Measurements from ENCODE around the gene PPP6R1. TPM values are rescaled to one million over a fixed set of nuclear protein-coding genes. Genes with fewer than 3 reads are reported as not detected.

Gene PPP6R1
- total RNA-seq (36.0 TPM), polyA plus RNA-seq (48.5 TPM)
- long read RNA-seq, donor 1, partial matches to known transcripts: 0 of 1 reads
- long read RNA-seq, donor 1, other reads (novel, unspliced or antisense): 0 of 1 reads
- long read RNA-seq, donor 2, transcript PPP6R1-201 (24 exons, 3,961 nt): major isoform, 16 of 48 reads
- long read RNA-seq, donor 2, partial matches to known transcripts: 26 of 48 reads
- long read RNA-seq, donor 2, other reads (novel, unspliced or antisense): 0 of 48 reads
- long read RNA-seq, donor 3, transcript PPP6R1-204 (7 exons, 2,389 nt): minor isoform, 6 of 19 reads
- long read RNA-seq, donor 3, transcript PPP6R1-201 (24 exons, 3,961 nt): major isoform, 12 of 19 reads
- long read RNA-seq, donor 3, partial matches to known transcripts: 0 of 19 reads
- long read RNA-seq, donor 3, other reads (novel, unspliced or antisense): 0 of 19 reads
- long read RNA-seq, donor 4, transcript PPP6R1-204 (7 exons, 2,389 nt): major isoform, 7 of 9 reads
- long read RNA-seq, donor 4, partial matches to known transcripts: 0 of 9 reads
- long read RNA-seq, donor 4, other reads (novel, unspliced or antisense): 0 of 9 reads
- long read RNA-seq, donor 5, transcript PPP6R1-204 (7 exons, 2,389 nt): major isoform, 8 of 31 reads
- long read RNA-seq, donor 5, transcript PPP6R1-201 (24 exons, 3,961 nt): minor isoform, 6 of 31 reads
- long read RNA-seq, donor 5, partial matches to known transcripts: 16 of 31 reads
- long read RNA-seq, donor 5, other reads (novel, unspliced or antisense): 0 of 31 reads
- long read RNA-seq, donor 6, partial matches to known transcripts: 0 of 7 reads
- long read RNA-seq, donor 6, other reads (novel, unspliced or antisense): 0 of 7 reads
- long read RNA-seq, donor 7, transcript PPP6R1-204 (7 exons, 2,389 nt): major isoform, 5 of 10 reads
- long read RNA-seq, donor 7, partial matches to known transcripts: 5 of 10 reads
- long read RNA-seq, donor 7, other reads (novel, unspliced or antisense): 0 of 10 reads
- long read RNA-seq, donor 8, partial matches to known transcripts: 6 of 10 reads
- long read RNA-seq, donor 8, other reads (novel, unspliced or antisense): 0 of 10 reads
- long read RNA-seq, donor 9, transcript PPP6R1-204 (7 exons, 2,389 nt): major isoform, 8 of 20 reads
- long read RNA-seq, donor 9, partial matches to known transcripts: 8 of 20 reads
- long read RNA-seq, donor 9, other reads (novel, unspliced or antisense): 0 of 20 reads
- long read RNA-seq, donor 10, transcript PPP6R1-204 (7 exons, 2,389 nt): major isoform, 7 of 23 reads
- long read RNA-seq, donor 10, partial matches to known transcripts: 12 of 23 reads
- long read RNA-seq, donor 10, other reads (novel, unspliced or antisense): 0 of 23 reads

- no peaks in the 10 kb centered on the region for H3K27me3 ChIP-seq (ENCODE audit: control insufficient read depth in 2 of 2, insufficient read depth in 1 of 2, low read length in 1 of 2)
- peak; percentile 96 to 99 (median 98) for DNase-seq (ENCODE audit: low read depth in 6 of 9, low spot score in 9 of 9)
- peak within 1 kb of the TSS; percentile 95 to 99 for H3K27ac ChIP-seq (ENCODE audit: low read depth in 1 of 2, low read length in 1 of 2)
- WGBS: under 1% methylated on average over 76 of the region's 76 CpGs
- no peaks in the 10 kb centered on the region for H3K9me3 ChIP-seq (ENCODE audit: control insufficient read depth in 2 of 2, insufficient read depth in 1 of 2, low read length in 1 of 2)
- H3K4me3 ChIP-seq (ENCODE audit: low read length in 2 of 2): peak within 1 kb of the TSS; percentile 88 to 92
- peaks cover 32 to 50% of the 10 kb centered on the region in 2 donors for H3K4me1 ChIP-seq (ENCODE audit: control insufficient read depth in 2 of 2, insufficient read depth in 2 of 2, low read length in 2 of 2)
- peaks cover 3 to 9% of the 10 kb centered on the region in 2 donors for H3K36me3 ChIP-seq (ENCODE audit: control insufficient read depth in 2 of 2, insufficient read depth in 2 of 2, low read length in 1 of 2)
These were observed at the start of gene PPP6R1 for GRCh38 chr19:55258828-55259539. PPP6R1 (minus strand) TSS chr19:55259017; CDS start chr19:55247103, 11,914 bp downstream.

- H3K27ac ChIP-seq (ENCODE audit: low read depth in 1 of 2, low read length in 1 of 2): no peak overlapping the region
- peaks cover 0 to 10% of the 10 kb centered on the region in 2 donors for H3K4me1 ChIP-seq (ENCODE audit: control insufficient read depth in 2 of 2, insufficient read depth in 2 of 2, low read length in 2 of 2)
- H3K9me3 ChIP-seq (ENCODE audit: control insufficient read depth in 2 of 2, insufficient read depth in 1 of 2, low read length in 1 of 2): peaks cover 0 to 2% of the 10 kb centered on the region in 2 donors
- no peak overlapping the region for H3K4me3 ChIP-seq (ENCODE audit: low read length in 2 of 2)
- peaks cover 7 to 10% of the 10 kb centered on the region in 2 donors for H3K36me3 ChIP-seq (ENCODE audit: control insufficient read depth in 2 of 2, insufficient read depth in 2 of 2, low read length in 1 of 2)
- 97% methylated on average over 11 of the region's 11 CpGs for WGBS
- H3K27me3 ChIP-seq (ENCODE audit: control insufficient read depth in 2 of 2, insufficient read depth in 1 of 2, low read length in 1 of 2): no peaks in the 10 kb centered on the region
- DNase-seq (ENCODE audit: low read depth in 6 of 9, low spot score in 9 of 9): no peak
These were observed 49.5 kb upstream of the PPP6R1 start for GRCh38 chr19:55308281-55308680.

GRCh38 chr19:55306712-55307111 is 47.9 kb upstream of the PPP6R1 start:
- Histone ChIP-seq H3K4me3 (ENCODE audit: low read length in 2 of 2) (no peak overlapping the region), H3K27me3 (ENCODE audit: control insufficient read depth in 2 of 2, insufficient read depth in 1 of 2, low read length in 1 of 2) (no peaks in the 10 kb centered on the region), H3K36me3 (ENCODE audit: control insufficient read depth in 2 of 2, insufficient read depth in 2 of 2, low read length in 1 of 2) (peaks cover 9 to 11% of the 10 kb centered on the region in 2 donors), H3K4me1 (ENCODE audit: control insufficient read depth in 2 of 2, insufficient read depth in 2 of 2, low read length in 2 of 2) (peaks cover 5 to 17% of the 10 kb centered on the region in 2 donors), H3K27ac (ENCODE audit: low read depth in 1 of 2, low read length in 1 of 2) (no peak overlapping the region), H3K9me3 (ENCODE audit: control insufficient read depth in 2 of 2, insufficient read depth in 1 of 2, low read length in 1 of 2) (peaks cover 0 to 2% of the 10 kb centered on the region in 2 donors)
- WGBS: 92% methylated on average over 3 of the region's 3 CpGs
- DNase-seq (ENCODE audit: low read depth in 6 of 9, low spot score in 9 of 9): no peak

- peaks cover 0 to 2% of the 10 kb centered on the region in 2 donors for H3K9me3 ChIP-seq (ENCODE audit: control insufficient read depth in 2 of 2, insufficient read depth in 1 of 2, low read length in 1 of 2)
- no peak overlapping the region for H3K4me3 ChIP-seq (ENCODE audit: low read length in 2 of 2)
- WGBS: 98% methylated on average over 17 of the region's 17 CpGs
- peaks cover 9 to 11% of the 10 kb centered on the region in 2 donors for H3K36me3 ChIP-seq (ENCODE audit: control insufficient read depth in 2 of 2, insufficient read depth in 2 of 2, low read length in 1 of 2)
- peaks cover 7 to 24% of the 10 kb centered on the region in 2 donors for H3K4me1 ChIP-seq (ENCODE audit: control insufficient read depth in 2 of 2, insufficient read depth in 2 of 2, low read length in 2 of 2)
- H3K27ac ChIP-seq (ENCODE audit: low read depth in 1 of 2, low read length in 1 of 2): no peak overlapping the region
- no peaks in the 10 kb centered on the region for H3K27me3 ChIP-seq (ENCODE audit: control insufficient read depth in 2 of 2, insufficient read depth in 1 of 2, low read length in 1 of 2)
- no peak for DNase-seq (ENCODE audit: low read depth in 6 of 9, low spot score in 9 of 9)
These were observed 47.3 kb upstream of the PPP6R1 start for GRCh38 chr19:55305983-55306562.

GRCh38 chr19:55305491-55305890 is 46.7 kb upstream of the PPP6R1 start:
- H3K9me3 ChIP-seq (ENCODE audit: control insufficient read depth in 2 of 2, insufficient read depth in 1 of 2, low read length in 1 of 2): peaks cover 0 to 2% of the 10 kb centered on the region in 2 donors
- H3K27ac ChIP-seq (ENCODE audit: low read depth in 1 of 2, low read length in 1 of 2): no peak overlapping the region
- WGBS: 87% methylated on average over 9 of the region's 9 CpGs
- DNase-seq (ENCODE audit: low read depth in 6 of 9, low spot score in 9 of 9): peak; percentile 33 to 76 (median 48)
- peaks cover 7 to 24% of the 10 kb centered on the region in 2 donors for H3K4me1 ChIP-seq (ENCODE audit: control insufficient read depth in 2 of 2, insufficient read depth in 2 of 2, low read length in 2 of 2)
- H3K27me3 ChIP-seq (ENCODE audit: control insufficient read depth in 2 of 2, insufficient read depth in 1 of 2, low read length in 1 of 2): no peaks in the 10 kb centered on the region
- H3K36me3 ChIP-seq (ENCODE audit: control insufficient read depth in 2 of 2, insufficient read depth in 2 of 2, low read length in 1 of 2): peaks cover 9 to 11% of the 10 kb centered on the region in 2 donors
- H3K4me3 ChIP-seq (ENCODE audit: low read length in 2 of 2): no peak overlapping the region

- Histone ChIP-seq H3K27ac (ENCODE audit: low read depth in 1 of 2, low read length in 1 of 2) (no peak overlapping the region), H3K4me1 (ENCODE audit: control insufficient read depth in 2 of 2, insufficient read depth in 2 of 2, low read length in 2 of 2) (peaks cover 7 to 24% of the 10 kb centered on the region in 2 donors), H3K36me3 (ENCODE audit: control insufficient read depth in 2 of 2, insufficient read depth in 2 of 2, low read length in 1 of 2) (peaks cover 9 to 11% of the 10 kb centered on the region in 2 donors), H3K27me3 (ENCODE audit: control insufficient read depth in 2 of 2, insufficient read depth in 1 of 2, low read length in 1 of 2) (no peaks in the 10 kb centered on the region), H3K9me3 (ENCODE audit: control insufficient read depth in 2 of 2, insufficient read depth in 1 of 2, low read length in 1 of 2) (peaks cover 0 to 2% of the 10 kb centered on the region in 2 donors), H3K4me3 (ENCODE audit: low read length in 2 of 2) (no peak overlapping the region)
- DNase-seq (ENCODE audit: low read depth in 6 of 9, low spot score in 9 of 9): no peak
- 91% methylated on average over 14 of the region's 14 CpGs for WGBS
These were observed 46.2 kb upstream of the PPP6R1 start for GRCh38 chr19:55304980-55305379.

GRCh38 chr19:55304279-55304978 is 45.6 kb upstream of the PPP6R1 start:
- peak in 1 of 9 donors; percentile 32 for DNase-seq (ENCODE audit: low read depth in 6 of 9, low spot score in 9 of 9)
- peaks cover 0 to 2% of the 10 kb centered on the region in 2 donors for H3K9me3 ChIP-seq (ENCODE audit: control insufficient read depth in 2 of 2, insufficient read depth in 1 of 2, low read length in 1 of 2)
- no peak overlapping the region for H3K4me3 ChIP-seq (ENCODE audit: low read length in 2 of 2)
- H3K27ac ChIP-seq (ENCODE audit: low read depth in 1 of 2, low read length in 1 of 2): no peak overlapping the region
- H3K27me3 ChIP-seq (ENCODE audit: control insufficient read depth in 2 of 2, insufficient read depth in 1 of 2, low read length in 1 of 2): no peaks in the 10 kb centered on the region
- WGBS: 97% methylated on average over 39 of the region's 39 CpGs
- H3K36me3 ChIP-seq (ENCODE audit: control insufficient read depth in 2 of 2, insufficient read depth in 2 of 2, low read length in 1 of 2): peaks cover 9 to 11% of the 10 kb centered on the region in 2 donors
- H3K4me1 ChIP-seq (ENCODE audit: control insufficient read depth in 2 of 2, insufficient read depth in 2 of 2, low read length in 2 of 2): peaks cover 7 to 24% of the 10 kb centered on the region in 2 donors

All from thymus (tissue), 14 donors.